ENCODE measurements around the gene GLCE.

Gene GLCE

GRCh38 chr15:69314736-69315135, 154.3 kb downstream of the GLCE start:
- no peak overlapping the region for H3K4me3 ChIP-seq (ENCODE audit: low read depth, low read length)

GRCh38 chr15:69315402-69316110, 155.1 kb downstream of the GLCE start:
- no peak overlapping the region for H3K4me3 ChIP-seq (ENCODE audit: low read depth, low read length)

DNA sequence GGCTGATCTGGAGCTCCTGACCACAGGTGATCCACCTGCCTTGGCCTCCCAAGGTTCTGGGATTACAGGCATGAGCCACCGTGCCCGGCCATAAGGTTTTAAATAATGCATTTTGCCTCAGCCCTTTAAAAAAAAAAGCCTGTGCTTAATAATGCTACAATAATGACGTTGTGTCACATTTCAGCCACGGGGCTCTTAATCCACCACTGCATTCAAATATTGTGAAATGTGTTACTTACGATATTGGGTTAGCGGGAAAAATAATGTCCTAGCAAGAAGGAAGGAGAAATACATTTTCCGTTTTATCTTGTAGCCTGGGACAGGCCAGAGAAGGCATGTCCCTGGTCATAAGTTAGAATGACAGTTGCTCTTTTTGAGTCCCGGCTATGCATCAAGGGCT, 155.9 kb downstream of the GLCE start:
- no peak overlapping the region for H3K4me3 ChIP-seq (ENCODE audit: low read depth, low read length)

GRCh38 chr15:69317392-69317841, 157.0 kb downstream of the GLCE start:
- no peak overlapping the region for H3K4me3 ChIP-seq (ENCODE audit: low read depth, low read length)

GRCh38 chr15:69318033-69318432, 157.6 kb downstream of the GLCE start:
- H3K4me3 ChIP-seq (ENCODE audit: low read depth, low read length) = no peak overlapping the region

DNA sequence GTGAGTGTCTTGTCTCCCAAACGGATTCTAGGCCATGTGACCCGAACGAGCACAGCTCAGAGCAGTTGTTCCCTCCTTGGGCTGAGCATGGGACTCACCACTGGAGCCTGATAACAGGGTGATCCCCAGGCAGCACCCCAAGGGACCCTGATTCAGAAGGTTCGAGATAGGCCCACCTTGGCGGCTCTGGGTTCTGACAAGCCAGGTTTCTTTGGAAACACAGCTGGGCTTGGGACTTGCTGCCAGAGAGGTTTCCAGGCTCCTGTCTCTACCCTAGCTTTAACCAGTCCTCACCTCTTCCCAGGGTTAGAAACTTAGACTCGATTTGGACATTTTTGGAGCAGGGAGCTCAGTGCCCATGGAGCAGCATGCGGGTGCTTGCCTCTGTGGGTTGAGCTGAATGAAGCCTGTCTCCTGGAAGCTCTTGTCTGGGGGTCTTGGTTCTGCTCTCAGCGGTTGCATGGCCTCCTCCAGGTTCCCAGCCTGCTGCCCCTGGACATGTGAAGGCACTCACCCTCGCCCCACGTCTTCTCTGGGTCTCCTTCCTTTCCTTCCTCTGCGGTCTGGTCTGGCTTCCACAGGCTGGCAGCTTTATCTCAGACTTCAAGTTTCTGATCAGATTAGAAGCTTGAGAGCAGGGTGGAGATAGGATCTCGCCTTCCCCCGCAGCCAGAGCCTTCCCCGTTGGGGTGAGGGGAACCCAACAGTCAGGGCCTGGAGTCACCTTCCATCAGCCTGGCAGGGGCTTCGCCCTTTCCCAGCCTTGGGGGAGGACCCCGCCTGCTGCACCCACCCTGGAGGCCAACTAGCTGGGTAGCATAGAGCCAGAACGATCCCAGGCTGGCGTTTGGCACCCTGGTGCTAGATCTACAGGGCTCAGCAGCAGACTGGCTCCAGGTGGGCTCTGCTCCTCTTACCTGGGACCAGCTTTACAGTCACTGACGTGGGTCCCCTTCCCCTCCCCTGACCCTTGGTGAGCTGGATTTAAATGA, 159.2 kb downstream of the GLCE start:
- H3K4me3 ChIP-seq (ENCODE audit: low read depth, low read length) = no peak overlapping the region

GRCh38 chr15:69320977-69321554, 160.6 kb downstream of the GLCE start:
- H3K4me3 ChIP-seq (ENCODE audit: low read depth, low read length) = no peak overlapping the region
